Right renal pelvis (tissue), 4 donors: ENCODE measurements around the gene FEM1C. TPM values are rescaled to one million over a fixed set of nuclear protein-coding genes. Genes with fewer than 3 reads are reported as not detected.

ENCODE experiments used
- DNase-seq, 4 donors: peaks; one replicate each; pipeline ENCODE4 v3.0.0-alpha.2; 2013; ENCODE audit warnings: low read depth in 4 of 4, low spot score in 3 of 4, missing footprints in 1 of 4
- polyA plus RNA-seq, 4 donors: library from polyadenylated mRNA; unstranded; fragments of 120-200 nt; gene quantifications; one replicate each; pipeline ENCODE4 v1.2.1, GENCODE V29; 2013; ENCODE audit not compliant: insufficient read length in 4 of 4

Gene FEM1C
- polyA plus RNA-seq = 10 to 100 TPM; 18.9 to 25.8 (median 24.9) TPM

GRCh38 chr5:115544436-115545350 is at the start of gene FEM1C:
Gene FEM1C, minus strand, starts transcription at chr5:115544775. Its CDS starts 1,282 bp downstream, at chr5:115543493.
- DNase-seq = peak; percentile 88 to 91 (median 90)

DNA sequence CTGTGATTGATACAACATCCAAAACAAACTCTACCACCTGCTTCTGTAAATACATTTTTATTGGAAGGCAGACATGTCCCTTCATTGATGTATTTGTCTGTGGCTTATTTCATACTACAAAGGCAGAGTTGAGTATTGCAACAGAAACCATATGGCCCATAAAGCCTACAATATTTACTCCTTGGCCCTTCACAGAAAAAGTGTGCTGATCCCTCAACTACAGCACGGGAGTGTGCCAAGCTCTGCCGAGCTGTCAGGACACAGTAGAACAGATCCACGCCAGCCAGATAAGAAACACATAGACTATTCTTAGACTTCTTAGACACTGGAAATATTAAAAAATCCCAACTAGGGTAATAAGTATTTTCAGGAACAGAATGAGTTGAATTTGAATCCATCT is 44.5 kb upstream of the FEM1C start:
- DNase-seq = no peak

GRCh38 chr5:115588640-115589039 is 44.1 kb upstream of the FEM1C start:
- no peak for DNase-seq

DNA sequence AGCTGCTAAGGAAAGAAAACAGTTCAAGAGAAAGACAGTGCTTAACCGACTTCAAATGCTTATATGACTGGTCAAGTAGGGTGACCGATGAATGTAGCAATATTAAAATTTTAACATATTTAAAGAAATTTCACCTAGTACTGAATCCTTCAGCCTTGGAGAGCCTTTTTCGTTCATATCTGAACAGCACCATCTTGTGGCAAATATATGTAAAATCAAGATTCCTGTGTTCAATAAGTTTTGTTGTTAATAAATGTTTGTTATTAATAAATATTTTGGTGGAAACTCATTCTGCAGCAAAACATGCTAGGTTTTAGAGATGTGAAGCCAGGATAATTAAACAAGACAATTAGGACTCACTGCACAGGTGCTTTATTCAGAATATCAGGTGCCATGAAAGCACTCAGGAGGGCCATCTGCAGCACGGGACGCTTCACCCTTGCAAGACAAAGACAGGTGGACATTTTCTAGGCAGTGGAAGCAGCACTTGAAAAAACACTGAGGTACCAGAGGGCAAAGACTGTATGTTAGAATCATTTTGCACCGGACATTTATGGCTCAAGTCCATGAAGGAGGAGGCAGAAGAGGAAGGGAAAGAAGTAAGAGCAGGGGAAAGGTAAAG is 42.1 kb upstream of the FEM1C start:
- no peak for DNase-seq

DNA sequence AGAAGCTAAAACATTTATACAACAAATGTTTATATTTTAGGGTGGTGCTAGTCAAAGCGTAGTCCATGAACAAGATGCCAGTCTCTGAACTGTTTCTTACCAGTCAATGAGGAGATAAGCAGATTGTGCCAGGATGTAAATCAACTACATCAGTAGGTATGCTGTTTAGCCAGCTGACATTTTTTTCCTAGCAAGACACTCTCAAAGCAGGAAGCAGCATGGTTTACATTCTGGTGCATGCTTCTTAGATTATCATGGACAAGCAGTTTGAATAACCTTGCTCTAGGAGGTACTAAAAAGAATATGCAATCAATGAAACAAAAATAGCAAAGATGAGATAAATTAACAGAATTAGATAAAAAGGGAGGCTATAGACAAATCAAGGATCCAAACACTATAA is 40.7 kb upstream of the FEM1C start:
- no peak for DNase-seq

GRCh38 chr5:115584501-115584900 is 39.9 kb upstream of the FEM1C start:
- DNase-seq = no peak

GRCh38 chr5:115583474-115583873 is 38.9 kb upstream of the FEM1C start:
- no peak for DNase-seq

- DNase-seq = no peak
Measured at GRCh38 chr5:115580941-115581340, 36.4 kb upstream of the FEM1C start.

DNA sequence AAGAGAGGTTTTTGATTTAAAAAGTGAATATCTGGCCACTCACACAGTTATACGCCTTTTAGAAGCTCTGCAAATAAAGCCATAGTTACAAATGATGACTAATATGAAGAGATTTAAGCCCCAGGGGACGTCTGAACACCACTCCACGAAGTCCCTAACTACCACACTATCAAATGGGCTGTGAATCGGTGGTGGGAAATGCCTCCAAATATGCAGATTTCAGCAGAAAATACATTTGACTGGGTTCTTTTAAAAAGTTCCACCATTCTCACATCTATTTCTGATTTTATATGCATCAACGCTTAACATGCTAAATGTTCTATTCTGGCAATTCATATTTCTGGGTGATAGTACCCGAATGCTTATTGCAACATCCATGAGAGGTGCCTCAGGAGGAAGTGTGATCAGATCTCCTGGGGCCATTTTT is 35.2 kb upstream of the FEM1C start:
- no peak for DNase-seq

DNA sequence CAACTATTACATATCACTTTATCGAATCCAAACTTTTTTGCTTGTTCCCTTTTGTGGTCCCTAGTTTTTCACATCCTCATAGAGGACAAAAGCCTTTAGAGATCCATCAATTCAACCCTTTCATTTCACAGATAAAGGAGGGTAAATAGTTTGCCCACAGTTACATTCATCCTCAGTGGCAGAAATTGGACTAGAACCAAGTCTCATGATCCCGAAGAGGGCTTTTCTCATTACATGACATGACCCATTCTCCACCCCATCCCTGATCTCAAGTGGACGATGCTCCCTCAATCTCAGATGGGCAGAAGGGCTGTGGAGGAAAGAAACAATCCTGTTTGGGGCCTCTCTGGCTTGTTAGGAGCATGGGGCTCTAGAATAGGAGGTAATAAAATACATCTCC is 34.6 kb upstream of the FEM1C start:
- DNase-seq = no peak

DNA sequence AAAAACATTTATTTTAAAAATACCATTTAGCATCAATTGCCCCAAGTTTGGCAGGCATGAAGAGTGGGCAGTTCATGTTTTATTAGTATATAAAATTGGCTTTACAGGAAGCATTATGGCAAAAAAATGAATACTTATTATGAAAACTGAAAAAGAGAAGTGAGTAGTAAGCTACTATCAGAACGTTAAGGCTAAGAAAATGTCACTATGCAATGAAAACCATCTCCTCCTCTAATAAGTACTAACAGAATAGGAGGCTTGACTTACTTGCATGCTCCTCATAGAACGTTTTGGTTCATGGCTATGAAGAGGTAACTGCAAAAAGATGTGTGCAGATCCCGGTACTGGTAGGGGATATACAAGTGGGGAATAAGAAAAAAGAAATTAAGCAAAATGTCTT is 34.1 kb upstream of the FEM1C start:
- DNase-seq = no peak

GRCh38 chr5:115577741-115578140 is 33.2 kb upstream of the FEM1C start:
- no peak for DNase-seq

DNA sequence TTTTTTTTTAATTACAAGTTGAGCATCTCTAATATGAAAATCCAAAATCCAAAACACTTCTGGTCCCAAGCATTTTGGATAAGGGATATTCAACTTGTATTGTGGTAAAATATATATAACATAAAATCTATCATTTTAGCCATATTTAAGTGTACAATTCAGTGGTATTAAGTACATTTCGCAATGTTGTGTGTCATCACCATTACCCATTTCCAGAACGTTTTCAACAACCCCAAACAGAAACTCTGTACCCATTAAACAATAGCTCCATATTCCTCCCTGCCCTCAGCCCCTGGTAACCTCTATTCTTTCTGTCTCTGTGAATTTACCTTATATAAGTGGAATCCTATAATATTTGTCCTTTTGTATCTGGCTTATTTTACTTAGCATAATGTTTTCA is 32.8 kb upstream of the FEM1C start:
- no peak for DNase-seq

DNA sequence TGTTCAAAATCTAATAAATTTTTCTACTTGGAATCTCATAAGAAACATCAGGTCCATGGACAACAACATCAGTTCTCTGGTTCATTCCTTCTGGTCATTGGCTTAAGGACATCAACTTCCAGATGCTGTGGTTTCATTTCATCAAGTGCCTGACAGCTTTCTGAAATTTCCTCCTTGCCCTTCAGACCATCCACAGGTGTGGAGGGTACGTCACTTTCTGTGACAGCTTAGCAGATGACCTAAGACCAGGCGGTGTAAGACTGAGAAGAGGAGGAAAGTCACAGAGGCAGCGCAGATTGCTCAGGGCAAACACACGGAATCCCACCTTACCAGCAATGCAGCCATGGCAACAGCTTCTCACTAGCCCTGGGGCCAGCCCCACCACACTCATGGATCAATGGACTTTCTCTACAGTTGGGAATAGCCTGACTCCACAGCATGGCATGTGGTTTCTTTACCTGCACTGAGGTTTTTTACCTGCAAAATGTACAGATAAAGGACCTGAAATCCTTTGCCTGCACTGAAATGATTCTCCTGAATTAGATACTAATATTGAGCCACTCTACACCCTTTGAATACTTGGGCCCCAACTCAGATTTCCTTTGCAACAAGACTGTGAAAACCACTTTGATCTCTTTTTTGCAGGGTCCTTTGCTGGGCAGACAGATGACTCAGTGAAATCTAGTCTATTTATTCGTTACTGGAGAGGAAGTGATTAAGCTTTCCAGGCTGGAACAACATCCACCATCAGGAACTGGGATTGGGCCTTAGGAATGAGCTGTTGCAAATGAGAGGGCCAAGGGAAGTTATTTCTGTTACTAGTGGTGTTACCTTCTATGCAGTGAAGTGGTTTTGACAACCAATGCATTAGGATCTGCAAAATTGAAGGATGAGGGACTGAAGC is 30.8 kb upstream of the FEM1C start:
- no peak for DNase-seq

- DNase-seq = no peak
Measured at GRCh38 chr5:115573133-115573532, 28.6 kb upstream of the FEM1C start.

- DNase-seq = no peak
Measured at GRCh38 chr5:115571441-115571878, 26.9 kb upstream of the FEM1C start.

DNA sequence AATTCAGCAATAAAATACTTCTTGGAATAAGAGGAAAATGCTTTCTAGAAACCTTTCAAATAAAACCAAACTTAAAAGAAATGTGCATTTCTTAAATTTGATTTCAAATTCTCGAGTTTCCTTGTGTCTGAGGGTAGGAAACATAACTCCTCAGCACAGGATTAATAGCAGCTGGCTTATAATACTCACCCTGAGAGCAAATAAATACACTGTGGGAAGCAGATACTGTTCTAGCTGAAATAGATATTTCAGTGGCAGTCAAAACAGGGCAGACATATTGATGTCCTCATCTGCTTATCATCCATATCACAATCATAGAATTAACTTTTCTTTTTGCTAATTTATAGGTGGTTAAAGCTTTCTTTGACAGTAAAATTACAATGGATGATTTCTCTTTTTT is 24.1 kb upstream of the FEM1C start:
- DNase-seq = no peak

DNA sequence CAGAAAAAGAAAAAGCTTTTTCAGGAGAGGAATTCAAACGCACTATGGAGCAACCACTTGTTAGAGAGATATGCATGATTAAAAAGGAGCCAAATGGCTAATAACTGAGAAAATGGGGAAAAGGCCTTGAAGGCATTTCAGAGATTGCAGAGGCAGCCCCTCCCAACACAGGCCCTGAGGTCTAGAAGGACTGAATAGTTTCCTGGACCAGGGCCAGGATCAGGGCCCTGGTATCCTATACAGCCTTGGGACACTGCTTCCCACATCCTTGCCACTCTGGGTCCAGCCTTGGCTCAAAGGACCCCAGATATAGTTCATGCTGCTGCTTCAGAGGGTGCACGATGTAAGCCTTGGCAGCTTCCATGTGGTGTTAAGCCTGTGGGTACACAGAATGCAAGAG is 20.7 kb upstream of the FEM1C start:
- no peak for DNase-seq

DNA sequence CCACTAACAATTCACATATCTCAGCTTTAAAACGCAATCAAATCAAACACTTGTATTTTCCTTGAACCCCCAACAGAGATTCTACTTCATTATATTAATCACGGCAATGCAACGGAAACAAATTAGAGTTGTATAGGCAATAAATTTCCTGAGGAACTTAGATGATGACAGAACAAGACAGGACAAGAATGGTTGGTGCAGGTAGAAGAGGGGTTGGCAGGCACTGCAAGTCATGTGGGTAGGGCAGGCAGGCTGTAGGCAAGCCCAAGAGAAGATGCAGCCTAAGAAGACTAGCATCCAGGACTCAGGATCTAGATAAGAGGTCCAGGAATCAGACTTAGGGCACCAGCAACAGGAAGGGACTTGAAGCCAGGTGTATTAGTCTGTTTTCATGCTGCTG is 16.6 kb upstream of the FEM1C start:
- DNase-seq = no peak

- DNase-seq = no peak
Measured at GRCh38 chr5:115559524-115559923, 14.9 kb upstream of the FEM1C start.

- DNase-seq = no peak
Measured at GRCh38 chr5:115558388-115558956, 13.9 kb upstream of the FEM1C start.
